Body of pancreas (tissue), 4 donors: ENCODE data around the gene SMARCD2.

ENCODE experiments used
- CTCF ChIP-seq, 7 experiments: fragments of 450-650 bp in 4 of 7; fragments of 200-600 bp in 3 of 7; sonication (generic) in 3 of 7; IDR thresholded peaks; one replicate each; pipeline ENCODE4 v1.5.1; 2016 to 2019; ENCODE audit warnings: antibody characterized with exemption in 7 of 7
- POLR2A ChIP-seq, 3 donors: fragments of 450-650 bp; IDR thresholded peaks; one replicate each; pipeline ENCODE4 v1.6.1; 2016; ENCODE audit warnings: antibody characterized with exemption in 3 of 3, mild to moderate bottlenecking in 2 of 3

GRCh38 chr17:63854709-63855108, 12.2 kb upstream of the SMARCD2 start:
- TF ChIP-seq POLR2A (IDR thresholded peaks at IDR 0.05): no peak
- TF ChIP-seq CTCF (IDR thresholded peaks at IDR 0.05): no peak
